ENCODE data around the gene KAZN.
"Not testable (repeated sequence)": the region's sequence is repeated elsewhere in the genome, so short reads cannot be mapped to it uniquely, and the experiment has no call there.

The KAZN gene

GRCh38 chr1:14598498-14599182 lies at the start of gene KAZN:
KAZN (plus strand) TSS chr1:14598685.
- no peak for DNase-seq

- DNase-seq, result no peak
Observed at GRCh38 chr1:14549897-14550620, 48.4 kb upstream of the KAZN start.

GRCh38 chr1:14551386-14551785 lies 47.1 kb upstream of the KAZN start:
- DNase-seq, result no peak

- DNase-seq, result no peak
Observed at GRCh38 chr1:14552246-14552965, 46.1 kb upstream of the KAZN start.

- no peak for DNase-seq
Observed at GRCh38 chr1:14553711-14554110, 44.8 kb upstream of the KAZN start.

GRCh38 chr1:14555091-14555490 lies 43.4 kb upstream of the KAZN start:
- DNase-seq, result no peak

GRCh38 chr1:14561014-14561693 lies 37.3 kb upstream of the KAZN start:
- DNase-seq, result no peak

- DNase-seq, result no peak
Observed at GRCh38 chr1:14565090-14565489, 33.4 kb upstream of the KAZN start.

- DNase-seq, result no peak
Observed at GRCh38 chr1:14567056-14567455, 31.4 kb upstream of the KAZN start.

- DNase-seq, result no peak
Observed at GRCh38 chr1:14567903-14568302, 30.6 kb upstream of the KAZN start.

GRCh38 chr1:14568716-14569355 lies 29.6 kb upstream of the KAZN start:
- no peak for DNase-seq

GRCh38 chr1:14570514-14570913 lies 28.0 kb upstream of the KAZN start:
- no peak for DNase-seq

GRCh38 chr1:14571810-14572767 lies 26.4 kb upstream of the KAZN start:
- DNase-seq, result no peak

GRCh38 chr1:14572861-14573260 lies 25.6 kb upstream of the KAZN start:
- DNase-seq, result no peak

GRCh38 chr1:14576155-14576554 lies 22.3 kb upstream of the KAZN start:
- DNase-seq, result no peak

GRCh38 chr1:14577261-14577660 lies 21.2 kb upstream of the KAZN start:
- DNase-seq, result no peak

GRCh38 chr1:14578156-14578555 lies 20.3 kb upstream of the KAZN start:
- no peak for DNase-seq

- not testable (repeated sequence) for DNase-seq
Observed at GRCh38 chr1:14580295-14580694, 18.2 kb upstream of the KAZN start.

- DNase-seq, result no peak
Observed at GRCh38 chr1:14580986-14581385, 17.5 kb upstream of the KAZN start.

- no peak for DNase-seq
Observed at GRCh38 chr1:14583788-14584187, 14.7 kb upstream of the KAZN start.

GRCh38 chr1:14585728-14586127 lies 12.8 kb upstream of the KAZN start:
- DNase-seq, result no peak
